ENCODE data around the gene MYH16.
"Not testable (repeated sequence)": the region's sequence is repeated elsewhere in the genome, so short reads cannot be mapped to it uniquely, and the experiment has no call there.

Gene MYH16

GRCh38 chr7:99272476-99273045 is at the start of gene MYH16:
MYH16 (plus strand) TSS chr7:99272839.
- H3K27me3 ChIP-seq (ENCODE audit: insufficient read depth, low read depth, severe bottlenecking): no peaks in the 10 kb centered on the region
- TF ChIP-seq, protein P1, sequence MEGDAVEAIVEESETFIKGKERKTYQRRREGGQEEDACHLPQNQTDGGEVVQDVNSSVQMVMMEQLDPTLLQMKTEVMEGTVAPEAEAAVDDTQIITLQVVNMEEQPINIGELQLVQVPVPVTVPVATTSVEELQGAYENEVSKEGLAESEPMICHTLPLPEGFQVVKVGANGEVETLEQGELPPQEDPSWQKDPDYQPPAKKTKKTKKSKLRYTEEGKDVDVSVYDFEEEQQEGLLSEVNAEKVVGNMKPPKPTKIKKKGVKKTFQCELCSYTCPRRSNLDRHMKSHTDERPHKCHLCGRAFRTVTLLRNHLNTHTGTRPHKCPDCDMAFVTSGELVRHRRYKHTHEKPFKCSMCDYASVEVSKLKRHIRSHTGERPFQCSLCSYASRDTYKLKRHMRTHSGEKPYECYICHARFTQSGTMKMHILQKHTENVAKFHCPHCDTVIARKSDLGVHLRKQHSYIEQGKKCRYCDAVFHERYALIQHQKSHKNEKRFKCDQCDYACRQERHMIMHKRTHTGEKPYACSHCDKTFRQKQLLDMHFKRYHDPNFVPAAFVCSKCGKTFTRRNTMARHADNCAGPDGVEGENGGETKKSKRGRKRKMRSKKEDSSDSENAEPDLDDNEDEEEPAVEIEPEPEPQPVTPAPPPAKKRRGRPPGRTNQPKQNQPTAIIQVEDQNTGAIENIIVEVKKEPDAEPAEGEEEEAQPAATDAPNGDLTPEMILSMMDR (IDR thresholded peaks at IDR 0.05; ENCODE audit: low read depth, low read length): no peak
- no peaks in the 10 kb centered on the region for H3K36me3 ChIP-seq
- H3K4me3 ChIP-seq (ENCODE audit: low read depth, low read length): no peak within 1 kb of the TSS
- H3K27ac ChIP-seq: no peak within 1 kb of the TSS
- no peaks in the 10 kb centered on the region for H3K9me3 ChIP-seq (ENCODE audit: severe bottlenecking)
- no peak for DNase-seq

- H3K36me3 ChIP-seq; DNase-seq; H3K9me3 ChIP-seq (ENCODE audit: severe bottlenecking); H3K4me3 ChIP-seq (ENCODE audit: low read depth, low read length); H3K27me3 ChIP-seq (ENCODE audit: insufficient read depth, low read depth, severe bottlenecking); H3K27ac ChIP-seq: not testable (repeated sequence)
These were observed 48.3 kb upstream of the MYH16 start for GRCh38 chr7:99224263-99224898.

GRCh38 chr7:99224899-99225265 is 47.8 kb upstream of the MYH16 start:
- no peaks in the 10 kb centered on the region for H3K36me3 ChIP-seq
- TF ChIP-seq, protein P1 (IDR thresholded peaks at IDR 0.05; ENCODE audit: low read depth, low read length): no peak
- H3K27me3 ChIP-seq (ENCODE audit: insufficient read depth, low read depth, severe bottlenecking): no peaks in the 10 kb centered on the region
- no peak overlapping the region for H3K4me3 ChIP-seq (ENCODE audit: low read depth, low read length)
- DNase-seq: no peak
- H3K9me3 ChIP-seq (ENCODE audit: severe bottlenecking): no peaks in the 10 kb centered on the region
- H3K27ac ChIP-seq: no peak overlapping the region

DNA sequence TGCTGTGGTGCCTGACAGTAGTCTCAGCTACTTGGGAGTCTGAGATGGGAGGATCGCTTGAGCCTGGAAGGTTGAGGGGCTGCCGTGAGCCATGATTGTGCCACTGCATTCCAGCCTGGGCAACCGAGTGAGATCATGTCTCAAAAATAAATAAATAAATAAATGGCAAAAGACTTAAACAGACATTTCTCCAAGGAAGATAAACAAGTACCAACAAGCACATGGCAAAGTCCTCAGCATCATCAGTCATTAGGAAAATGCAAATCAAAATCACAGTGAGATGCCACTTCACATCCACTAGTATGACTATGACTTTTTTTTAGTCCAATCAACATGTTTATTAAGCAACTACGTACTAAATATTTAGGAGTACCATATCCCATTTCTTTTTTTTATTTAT is 43.4 kb upstream of the MYH16 start:
- Histone ChIP-seq H3K27me3 (ENCODE audit: insufficient read depth, low read depth, severe bottlenecking) (no peaks in the 10 kb centered on the region), H3K9me3 (ENCODE audit: severe bottlenecking) (no peaks in the 10 kb centered on the region), H3K27ac (no peak overlapping the region), H3K4me3 (ENCODE audit: low read depth, low read length) (no peak overlapping the region), H3K36me3 (no peaks in the 10 kb centered on the region)
- DNase-seq: no peak
- TF ChIP-seq, protein P1 (IDR thresholded peaks at IDR 0.05; ENCODE audit: low read depth, low read length): no peak

DNA sequence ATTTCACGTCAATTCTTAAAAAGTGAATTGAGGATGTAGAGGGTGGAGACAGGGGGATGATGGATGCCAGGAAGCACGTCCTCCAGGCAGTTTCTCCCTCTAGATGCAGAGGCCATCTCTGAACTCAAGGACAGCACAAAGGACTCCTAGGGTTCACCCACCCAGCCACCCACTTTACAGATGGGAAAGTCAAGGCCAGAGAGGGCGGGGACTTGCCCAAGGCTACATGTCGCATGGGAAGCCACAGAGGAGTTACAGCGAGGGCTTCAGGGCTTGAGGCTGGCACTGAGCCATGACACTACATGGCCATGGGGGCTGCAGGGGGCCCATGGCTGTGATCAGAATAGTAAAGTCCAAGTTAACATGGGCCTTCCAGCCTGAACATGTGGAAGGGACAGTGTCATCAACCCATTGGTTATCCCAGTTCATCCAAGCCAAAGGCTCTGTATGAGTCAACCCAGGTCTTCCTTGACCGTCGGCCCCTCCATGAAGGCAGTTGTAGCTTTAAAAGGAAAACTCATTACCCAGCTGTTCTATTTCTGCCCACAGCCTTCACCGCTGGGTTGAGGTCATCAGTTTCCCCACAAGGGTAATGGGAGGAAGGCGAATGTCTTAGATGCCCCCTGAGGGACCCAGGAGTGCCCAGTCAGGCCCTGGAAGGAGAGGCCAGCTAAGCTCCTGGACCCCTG is 40.4 kb upstream of the MYH16 start:
- DNase-seq: no peak
- no peaks in the 10 kb centered on the region for H3K9me3 ChIP-seq (ENCODE audit: severe bottlenecking)
- TF ChIP-seq, protein P1 (IDR thresholded peaks at IDR 0.05; ENCODE audit: low read depth, low read length): no peak
- H3K27me3 ChIP-seq (ENCODE audit: insufficient read depth, low read depth, severe bottlenecking): no peaks in the 10 kb centered on the region
- H3K4me3 ChIP-seq (ENCODE audit: low read depth, low read length): no peak overlapping the region
- H3K36me3 ChIP-seq: no peaks in the 10 kb centered on the region
- H3K27ac ChIP-seq: no peak overlapping the region

DNA sequence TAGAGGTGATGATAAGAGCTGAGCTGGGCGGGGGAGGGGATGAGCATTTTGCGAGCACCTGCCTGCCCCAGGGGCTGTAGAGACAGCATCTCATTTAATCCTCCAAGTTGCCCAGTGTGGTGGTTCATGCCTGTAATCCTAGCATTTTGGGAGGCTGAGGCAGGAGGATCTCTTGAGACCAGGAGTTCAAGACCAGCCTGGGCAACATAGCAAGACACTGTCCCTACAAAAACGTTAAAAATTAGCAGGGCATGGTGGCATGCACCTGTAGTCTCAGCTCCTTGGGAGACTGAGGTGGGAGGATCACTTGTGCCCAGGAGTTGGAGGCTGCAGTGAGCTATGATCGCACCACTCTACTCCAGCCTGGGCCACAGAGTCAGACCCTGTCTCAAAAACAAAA is 39.7 kb upstream of the MYH16 start:
- H3K27ac ChIP-seq; DNase-seq; H3K9me3 ChIP-seq (ENCODE audit: severe bottlenecking); H3K4me3 ChIP-seq (ENCODE audit: low read depth, low read length); H3K27me3 ChIP-seq (ENCODE audit: insufficient read depth, low read depth, severe bottlenecking); H3K36me3 ChIP-seq: not testable (repeated sequence)
